Measurements from ENCODE around the gene MED31.
"Not testable (repeated sequence)": the region's sequence is repeated elsewhere in the genome, so short reads cannot be mapped to it uniquely, and the experiment has no call there.

MED31 gene

GRCh38 chr17:6669479-6670212 is 18.2 kb upstream of the MED31 start:
- no peak overlapping the region for H3K27ac Mint-ChIP-seq
- peaks cover 30% of the 10 kb centered on the region for H3K4me1 Mint-ChIP-seq (ENCODE audit: low read depth)

GRCh38 chr17:6668727-6669425 is 17.5 kb upstream of the MED31 start:
- intact Hi-C loops (cut with micrococcal nuclease) = loop anchor here (5.0 to 10.0 kb wide), 4 partner anchors 86 to 336 kb away; partner anchors contain the start of gene XAF1
- peaks cover 68% of the 10 kb centered on the region for H3K36me3 Mint-ChIP-seq (ENCODE audit: low read depth)
- H3K27me3 Mint-ChIP-seq = peaks cover 30% of the 10 kb centered on the region
- no peaks in the 10 kb centered on the region for H3K9me3 Mint-ChIP-seq
- peaks cover 30% of the 10 kb centered on the region for H3K4me1 Mint-ChIP-seq (ENCODE audit: low read depth)
- H3K4me3 Mint-ChIP-seq = no peak overlapping the region
- no peak overlapping the region for H3K27ac Mint-ChIP-seq

More at GRCh38 chr17:6669479-6670212, 18.2 kb upstream of the MED31 start:
- intact Hi-C loops (cut with micrococcal nuclease) = loop anchor here (5.0 to 10.0 kb wide), 4 partner anchors 85 to 335 kb away; partner anchors contain the start of gene XAF1
- Mint-ChIP-seq H3K36me3 (ENCODE audit: low read depth) (peaks cover 74% of the 10 kb centered on the region), H3K9me3 (no peaks in the 10 kb centered on the region), H3K27me3 (peaks cover 30% of the 10 kb centered on the region), H3K4me3 (no peak overlapping the region)

DNA sequence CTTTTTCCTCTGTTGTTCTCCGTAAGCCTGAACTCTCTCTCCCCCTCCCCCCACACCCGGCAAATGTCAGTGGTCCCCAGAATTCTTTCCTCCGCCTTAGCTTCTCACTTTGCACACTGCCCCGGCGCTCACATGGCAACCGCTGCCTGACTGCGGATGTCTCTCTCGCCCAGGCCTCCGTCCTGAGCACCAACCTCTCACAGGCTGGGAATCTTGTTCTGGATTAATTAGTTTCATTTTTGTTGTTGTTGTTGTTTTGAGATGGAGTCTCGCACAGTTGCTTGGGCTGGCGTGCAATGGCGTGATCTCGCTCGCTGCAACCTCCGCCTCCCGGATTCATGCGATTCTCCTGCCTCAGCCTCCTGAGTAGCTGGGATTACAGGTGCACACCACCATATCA is 16.8 kb upstream of the MED31 start:
- Mint-ChIP-seq H3K4me1 (ENCODE audit: low read depth) (peaks cover 32% of the 10 kb centered on the region), H3K9me3 (no peaks in the 10 kb centered on the region), H3K27ac (peak overlapping the region; percentile 34), H3K27me3 (peaks cover 30% of the 10 kb centered on the region), H3K4me3 (no peak overlapping the region), H3K36me3 (ENCODE audit: low read depth) (peaks cover 61% of the 10 kb centered on the region)
- intact Hi-C loops (cut with micrococcal nuclease) = loop anchor here (5.0 to 10.0 kb wide), 4 partner anchors 87 to 337 kb away; partner anchors contain the start of gene XAF1

DNA sequence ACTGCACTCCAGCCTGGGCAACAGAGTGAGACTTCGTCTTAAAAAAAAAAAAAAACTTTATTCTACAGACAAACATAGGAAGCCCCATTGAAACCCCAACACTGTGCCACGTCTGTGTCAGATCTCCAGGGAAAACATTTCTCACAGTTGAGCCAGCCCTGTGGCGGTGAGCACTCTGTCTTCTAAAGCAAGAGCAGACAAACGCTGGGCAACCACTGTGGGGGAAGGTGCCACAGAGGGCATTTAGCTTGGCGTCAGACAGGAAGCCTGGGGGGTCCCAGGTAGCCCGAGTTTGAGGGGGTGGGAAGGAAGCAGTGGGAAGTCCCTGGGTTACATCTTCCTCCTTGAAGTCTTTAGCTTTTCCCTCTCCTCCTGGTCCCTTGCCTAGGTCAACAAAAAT is 16.1 kb upstream of the MED31 start:
- Mint-ChIP-seq H3K9me3 (no peaks in the 10 kb centered on the region), H3K27ac (no peak overlapping the region), H3K36me3 (ENCODE audit: low read depth) (peaks cover 61% of the 10 kb centered on the region), H3K4me1 (ENCODE audit: low read depth) (peaks cover 39% of the 10 kb centered on the region), H3K4me3 (no peak overlapping the region), H3K27me3 (peaks cover 32% of the 10 kb centered on the region)
- intact Hi-C loops (cut with micrococcal nuclease) = loop anchor here (5.0 to 10.0 kb wide), 4 partner anchors 87 to 337 kb away; partner anchors contain the start of gene XAF1

DNA sequence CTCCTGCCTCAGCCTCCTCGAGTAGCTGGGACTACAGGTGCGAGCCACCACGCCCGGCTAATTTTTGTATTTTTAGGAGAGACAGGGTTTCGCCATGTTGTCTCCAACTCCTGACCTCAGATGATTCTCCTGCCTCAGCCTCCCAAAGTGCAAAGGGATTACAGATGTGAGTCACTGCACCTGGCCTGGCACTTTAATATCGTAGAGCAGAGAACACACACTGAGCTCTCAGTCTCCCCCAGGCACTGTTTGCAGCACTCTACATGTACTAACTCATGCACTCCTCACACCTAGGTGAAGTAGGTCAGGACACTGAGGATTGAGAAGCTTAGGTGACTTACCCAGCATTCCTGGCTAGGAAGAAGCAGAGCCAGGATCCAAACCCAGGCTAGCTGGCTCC is 15.2 kb upstream of the MED31 start:
- H3K36me3 Mint-ChIP-seq (ENCODE audit: low read depth) = peaks cover 61% of the 10 kb centered on the region
- intact Hi-C loops (cut with micrococcal nuclease) = loop anchor here (5.0 to 10.0 kb wide), 4 partner anchors 88 to 338 kb away; partner anchors contain the start of gene XAF1
- peaks cover 30% of the 10 kb centered on the region for H3K27me3 Mint-ChIP-seq
- H3K27ac Mint-ChIP-seq = no peak overlapping the region
- H3K4me3 Mint-ChIP-seq = no peak overlapping the region
- H3K4me1 Mint-ChIP-seq (ENCODE audit: low read depth) = peaks cover 45% of the 10 kb centered on the region
- H3K9me3 Mint-ChIP-seq = no peaks in the 10 kb centered on the region

DNA sequence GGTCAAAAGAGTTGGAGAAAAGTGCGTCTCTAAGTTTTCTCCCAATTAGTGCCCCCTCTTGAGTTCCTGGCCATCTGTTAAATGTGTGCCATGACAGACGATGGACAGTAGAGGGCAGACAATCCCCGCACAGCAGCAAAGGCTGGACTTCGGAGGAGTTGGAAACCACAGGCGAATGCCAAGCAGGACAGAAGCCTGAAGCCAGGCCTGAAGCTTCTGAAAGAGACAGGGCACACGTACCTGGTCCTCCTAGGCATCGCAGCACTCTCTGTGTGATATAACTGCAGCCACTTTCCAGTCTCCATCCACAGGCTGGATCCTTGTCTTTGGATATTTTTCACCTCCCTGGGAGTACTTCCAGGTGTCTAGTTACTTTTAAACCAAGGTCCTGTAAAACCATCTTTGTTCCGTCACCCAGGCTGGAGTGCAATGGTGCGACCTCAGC is 14.7 kb upstream of the MED31 start:
- intact Hi-C loops (cut with micrococcal nuclease) = loop anchor here (5.0 to 10.0 kb wide), 4 partner anchors 89 to 339 kb away; partner anchors contain the start of gene XAF1
- H3K4me3 Mint-ChIP-seq = no peak overlapping the region
- H3K27ac Mint-ChIP-seq = no peak overlapping the region
- peaks cover 56% of the 10 kb centered on the region for H3K36me3 Mint-ChIP-seq (ENCODE audit: low read depth)
- H3K4me1 Mint-ChIP-seq (ENCODE audit: low read depth) = peaks cover 50% of the 10 kb centered on the region
- H3K27me3 Mint-ChIP-seq = peaks cover 28% of the 10 kb centered on the region
- H3K9me3 Mint-ChIP-seq = no peaks in the 10 kb centered on the region

- H3K4me3 Mint-ChIP-seq = not testable (repeated sequence)
- intact Hi-C loops (cut with micrococcal nuclease) = loop anchor here (10.0 kb wide), 3 partner anchors 92 to 342 kb away; partner anchors contain the start of gene XAF1
- H3K36me3 Mint-ChIP-seq (ENCODE audit: low read depth) = peaks cover 36% of the 10 kb centered on the region
These were observed 11.8 kb upstream of the MED31 start for GRCh38 chr17:6663200-6663599.

GRCh38 chr17:6661464-6661848 is 10.1 kb upstream of the MED31 start:
- peak overlapping the region; percentile 85 for H3K27ac Mint-ChIP-seq
- peak overlapping the region; percentile 79 for H3K4me3 Mint-ChIP-seq
- intact Hi-C loops (cut with micrococcal nuclease) = loop anchor here (10.0 kb wide), 3 partner anchors 93 to 343 kb away; partner anchors contain the start of gene XAF1

More at GRCh38 chr17:6663200-6663599, 11.8 kb upstream of the MED31 start:
- not testable (repeated sequence) for H3K9me3 Mint-ChIP-seq, H3K27ac Mint-ChIP-seq
- H3K27me3 Mint-ChIP-seq = peaks cover 18% of the 10 kb centered on the region
- peaks cover 69% of the 10 kb centered on the region for H3K4me1 Mint-ChIP-seq (ENCODE audit: low read depth)

DNA sequence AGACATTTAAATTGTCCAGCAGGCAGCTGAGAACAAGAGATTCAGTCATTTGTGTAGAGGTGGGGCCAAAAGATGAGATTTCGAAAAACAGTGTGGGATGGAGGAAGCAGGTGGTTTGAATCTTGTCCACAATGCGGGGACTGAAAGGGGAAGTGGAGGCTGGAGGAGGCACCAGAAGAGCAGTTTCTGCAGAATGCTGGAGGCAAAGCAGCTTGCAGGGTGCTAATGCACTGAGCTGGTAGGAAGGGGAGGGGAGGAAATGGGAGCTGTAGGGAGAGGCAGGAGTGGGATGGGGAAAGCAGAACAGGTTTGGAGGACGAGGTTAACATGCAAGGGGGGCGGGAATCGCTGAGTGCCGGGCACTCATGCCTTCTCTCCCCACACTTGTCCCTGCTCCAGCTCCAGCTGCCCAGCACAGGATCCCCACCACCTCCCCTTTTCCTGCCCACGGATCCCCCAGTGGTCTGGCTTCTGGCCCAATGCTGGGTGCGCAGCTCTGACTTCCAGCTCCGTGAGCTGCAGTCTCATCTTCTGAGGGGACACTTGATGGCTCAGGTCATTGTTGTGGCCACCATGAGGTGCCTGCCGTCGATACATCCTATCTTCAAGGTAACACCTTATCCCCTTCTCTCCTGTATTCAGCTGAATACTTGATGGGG is 9.5 kb upstream of the MED31 start:
- Mint-ChIP-seq H3K4me3 (peak overlapping the region; percentile 79), H3K36me3 (ENCODE audit: low read depth) (peaks cover 15% of the 10 kb centered on the region), H3K4me1 (ENCODE audit: low read depth) (peaks cover 59% of the 10 kb centered on the region), H3K27me3 (peaks cover 19% of the 10 kb centered on the region), H3K9me3 (no peaks in the 10 kb centered on the region), H3K27ac (peak overlapping the region; percentile 85)
- intact Hi-C loops (cut with micrococcal nuclease) = loop anchor here (10.0 kb wide), 3 partner anchors 94 to 344 kb away; partner anchors contain the start of gene XAF1

More at GRCh38 chr17:6661464-6661848, 10.1 kb upstream of the MED31 start:
- H3K9me3 Mint-ChIP-seq = no peaks in the 10 kb centered on the region
- peaks cover 64% of the 10 kb centered on the region for H3K4me1 Mint-ChIP-seq (ENCODE audit: low read depth)
- peaks cover 20% of the 10 kb centered on the region for H3K36me3 Mint-ChIP-seq (ENCODE audit: low read depth)
- peaks cover 18% of the 10 kb centered on the region for H3K27me3 Mint-ChIP-seq

DNA sequence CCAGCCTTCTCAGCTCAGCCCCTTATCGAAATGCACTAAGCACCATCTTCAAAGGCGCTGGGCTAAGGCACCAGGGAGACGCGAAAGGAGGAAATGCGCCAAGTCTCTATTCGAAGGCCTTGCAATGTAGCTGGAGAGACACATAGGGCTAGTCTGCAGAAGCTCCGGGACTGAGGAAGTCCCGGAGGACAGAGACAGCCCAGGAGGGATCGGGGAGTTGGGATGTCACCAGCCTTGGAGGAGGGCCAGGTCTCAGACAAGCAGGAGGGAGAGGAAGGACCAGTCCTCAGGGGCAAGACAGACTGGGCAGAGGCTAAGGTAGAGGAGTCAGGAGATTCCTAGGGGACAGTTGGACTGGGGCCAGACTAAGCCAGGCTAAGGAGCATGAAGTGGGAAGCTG is 8.7 kb upstream of the MED31 start:
- Mint-ChIP-seq H3K27ac (peak overlapping the region; percentile 85), H3K36me3 (ENCODE audit: low read depth) (peaks cover 21% of the 10 kb centered on the region), H3K4me3 (peak overlapping the region; percentile 79), H3K9me3 (no peaks in the 10 kb centered on the region), H3K4me1 (ENCODE audit: low read depth) (peaks cover 62% of the 10 kb centered on the region), H3K27me3 (peaks cover 25% of the 10 kb centered on the region)
- intact Hi-C loops (cut with micrococcal nuclease) = loop anchor here (10.0 kb wide), 3 partner anchors 95 to 345 kb away; partner anchors contain the start of gene XAF1

DNA sequence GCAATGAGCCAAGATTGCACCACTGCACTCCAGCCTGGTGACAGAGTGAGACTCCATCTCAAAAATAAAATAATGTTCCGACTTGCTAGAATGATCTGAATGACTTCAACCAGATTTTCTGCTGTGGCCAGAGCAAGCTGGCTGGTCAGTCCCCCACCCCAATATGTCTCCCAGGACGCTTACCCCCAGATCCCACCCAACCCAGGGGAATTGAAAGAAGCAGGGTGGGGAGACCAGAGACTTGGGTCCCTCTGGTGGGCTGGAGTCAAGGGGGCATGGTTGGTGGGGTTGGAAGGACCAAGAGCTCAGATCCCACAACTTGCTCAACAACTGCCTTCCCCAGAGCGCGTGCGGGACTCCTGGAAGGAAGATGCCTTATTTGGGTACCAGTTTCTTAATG is 7.0 kb upstream of the MED31 start:
- H3K27me3 Mint-ChIP-seq = peaks cover 41% of the 10 kb centered on the region
- H3K4me1 Mint-ChIP-seq (ENCODE audit: low read depth) = peaks cover 75% of the 10 kb centered on the region
- intact Hi-C loops (cut with micrococcal nuclease); H3K9me3 Mint-ChIP-seq; H3K4me3 Mint-ChIP-seq; H3K27ac Mint-ChIP-seq: not testable (repeated sequence)
- peaks cover 36% of the 10 kb centered on the region for H3K36me3 Mint-ChIP-seq (ENCODE audit: low read depth)

- intact Hi-C loops (cut with micrococcal nuclease) = no loop called here
- Mint-ChIP-seq H3K4me1 (ENCODE audit: low read depth) (peaks cover 75% of the 10 kb centered on the region), H3K4me3 (peak overlapping the region; percentile 75), H3K27ac (peak overlapping the region; percentile 61), H3K27me3 (peaks cover 45% of the 10 kb centered on the region), H3K36me3 (ENCODE audit: low read depth) (peaks cover 35% of the 10 kb centered on the region), H3K9me3 (no peaks in the 10 kb centered on the region)
These were observed 6.4 kb upstream of the MED31 start for GRCh38 chr17:6657633-6658287.

All from dendritic cell treated with granulocyte-macrophage colony-stimulating factor and Interleukin-4, amounts not matched to agents 40 ng/mL and 50 ng/mL, for 4 days (primary cell).